Esophagus muscularis mucosa (tissue), 4 donors: Measurements from ENCODE around the gene DDTL.

Experiments used
- CTCF ChIP-seq, 3 experiments: fragments of 200-600 bp in 2 of 3; fragments of 450-650 bp in 1 of 3; sonication (generic) in 2 of 3; IDR thresholded peaks; one replicate each; pipeline ENCODE4 v1.5.1; 2017 to 2019; ENCODE audit warnings: antibody characterized with exemption in 3 of 3, mild to moderate bottlenecking in 2 of 3, moderate library complexity in 1 of 3
- EP300 ChIP-seq: sonication (generic); formaldehyde crosslinking; IDR thresholded peaks from one replicate; pipeline ENCODE4 v1.6.1; 2017; ENCODE audit warnings: antibody characterized with exemption
- POLR2AphosphoS5 ChIP-seq, 2 donors: sonication (generic); formaldehyde crosslinking; IDR thresholded peaks; one replicate each; pipeline ENCODE4 v1.6.1; 2017; ENCODE audit warnings: antibody characterized with exemption in 2 of 2

DNA sequence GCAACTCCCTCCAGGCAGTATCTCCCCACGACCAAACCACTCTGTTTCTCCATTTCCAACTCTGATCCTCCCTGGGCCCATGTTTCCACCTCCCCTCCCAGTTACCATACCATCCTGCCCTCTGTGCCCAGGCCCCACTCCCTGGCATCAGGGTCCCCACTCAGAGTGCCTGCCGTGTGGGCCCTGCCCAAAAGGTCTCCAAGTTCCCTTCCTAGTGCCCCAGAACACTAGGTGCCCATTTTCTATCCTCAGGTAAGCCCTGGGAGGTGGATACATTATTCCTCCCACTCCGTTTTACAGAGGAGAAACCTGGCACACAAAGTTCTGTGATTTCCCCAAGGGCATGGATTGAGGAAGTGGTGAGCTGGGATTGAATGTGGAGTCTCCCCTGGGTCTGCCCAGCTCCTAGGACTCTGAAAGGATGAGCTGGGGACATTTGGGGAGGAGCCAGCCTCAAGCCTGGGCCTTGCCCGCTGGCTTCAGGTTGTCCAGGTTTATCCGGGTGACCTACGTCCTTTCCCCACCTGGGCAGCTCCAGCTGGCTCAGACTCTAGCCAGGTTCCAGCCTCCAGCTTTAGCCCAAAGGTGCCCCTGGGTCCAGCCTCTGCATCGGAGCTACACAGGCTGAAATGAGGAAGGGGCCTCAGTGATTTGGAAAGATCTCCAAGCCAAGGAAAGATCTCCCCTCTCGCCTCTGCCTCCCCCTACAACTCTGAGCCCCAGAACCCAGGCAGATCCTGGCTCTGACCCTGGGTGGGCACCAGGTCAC lies 40.7 kb downstream of the DDTL start:
- TF ChIP-seq CTCF (IDR thresholded peaks at IDR 0.05) = no peak
- TF ChIP-seq EP300 = no peak
- TF ChIP-seq POLR2AphosphoS5 (IDR thresholded peaks at IDR 0.05) = no peak
